HG02938 (cell line): ENCODE data around the gene NTN1.
"Not testable (repeated sequence)": the region's sequence is repeated elsewhere in the genome, so short reads cannot be mapped to it uniquely, and the experiment has no call there.

Source experiments
- ATAC-seq: cut with Tn5 transposase; IDR thresholded peaks from one replicate; pipeline ENCODE4 v1.9.1; 2021; ENCODE audit warnings: mild to moderate bottlenecking, moderate library complexity; ENCODE audit not compliant: unreplicated experiment

NTN1 gene

DNA sequence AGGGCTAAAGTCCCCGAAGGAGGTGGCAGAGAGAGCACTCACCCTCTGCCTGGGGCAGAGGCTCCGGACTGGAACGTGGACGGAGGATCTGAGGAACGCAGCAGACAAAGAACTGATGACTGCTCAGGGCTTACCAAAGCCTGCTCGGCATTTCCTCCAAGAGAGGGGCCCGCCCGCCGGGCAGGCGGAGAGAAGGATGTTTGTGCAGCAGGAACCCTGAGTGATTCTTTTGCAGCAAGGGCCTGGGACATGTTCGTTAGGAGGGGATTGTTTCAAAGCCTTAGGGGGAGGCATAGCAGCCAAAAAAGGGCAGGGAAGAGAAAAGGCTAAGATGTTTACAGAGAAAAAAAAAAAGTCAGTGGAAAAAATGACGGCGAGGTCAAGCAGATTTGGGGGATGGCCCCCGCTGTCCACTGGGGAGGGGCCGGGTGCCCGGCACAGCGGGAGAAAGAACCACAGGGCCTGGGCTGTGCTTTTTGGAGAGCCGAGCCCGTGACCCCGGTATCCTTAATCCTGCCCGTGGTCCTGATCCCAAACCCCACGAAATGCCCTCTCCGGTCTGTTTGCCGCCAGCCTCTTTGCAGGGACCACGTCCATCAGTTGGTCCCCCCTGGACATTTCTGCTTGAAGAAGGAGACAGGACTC lies 129.3 kb downstream of the NTN1 start:
- ATAC-seq, result no peak

DNA sequence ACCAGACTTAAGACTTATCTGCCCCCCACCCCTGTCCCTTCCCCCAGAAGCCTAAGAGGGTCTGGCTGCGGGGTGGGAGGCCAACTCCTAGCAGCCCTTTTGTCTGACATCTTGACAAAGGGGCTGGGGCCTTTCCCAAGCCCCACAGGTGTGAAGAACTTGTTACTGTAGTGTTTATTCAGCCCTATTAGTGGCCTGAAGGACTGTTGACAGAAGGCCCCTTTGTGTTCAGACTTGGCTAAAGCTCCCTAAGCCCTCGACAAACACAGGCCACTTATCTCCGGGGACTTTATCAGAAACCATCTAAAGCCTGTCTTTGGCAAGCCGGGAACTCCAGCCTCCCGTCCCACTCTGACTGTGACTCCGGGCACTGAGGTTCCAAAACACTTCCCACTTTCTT lies 129.8 kb downstream of the NTN1 start:
- ATAC-seq, result no peak

DNA sequence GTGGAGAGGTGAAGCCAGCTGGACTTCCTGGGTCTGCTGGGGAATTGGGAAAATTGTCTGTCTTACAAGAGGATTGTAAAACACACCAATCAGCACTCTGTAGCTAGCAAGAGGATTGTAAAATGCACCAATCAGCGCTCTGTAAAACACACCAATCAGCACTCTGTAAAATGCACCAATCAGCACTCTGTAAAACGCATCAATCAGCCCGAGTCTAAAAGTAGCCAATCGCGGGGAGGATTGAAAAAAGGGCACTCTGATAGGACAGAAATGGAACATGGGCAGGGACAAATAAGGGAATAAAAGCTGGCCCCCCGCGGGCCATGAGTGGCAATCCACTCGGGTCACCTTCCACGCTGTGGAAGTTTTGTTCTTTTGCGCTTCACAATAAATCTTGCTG lies 130.4 kb downstream of the NTN1 start:
- not testable (repeated sequence) for ATAC-seq

DNA sequence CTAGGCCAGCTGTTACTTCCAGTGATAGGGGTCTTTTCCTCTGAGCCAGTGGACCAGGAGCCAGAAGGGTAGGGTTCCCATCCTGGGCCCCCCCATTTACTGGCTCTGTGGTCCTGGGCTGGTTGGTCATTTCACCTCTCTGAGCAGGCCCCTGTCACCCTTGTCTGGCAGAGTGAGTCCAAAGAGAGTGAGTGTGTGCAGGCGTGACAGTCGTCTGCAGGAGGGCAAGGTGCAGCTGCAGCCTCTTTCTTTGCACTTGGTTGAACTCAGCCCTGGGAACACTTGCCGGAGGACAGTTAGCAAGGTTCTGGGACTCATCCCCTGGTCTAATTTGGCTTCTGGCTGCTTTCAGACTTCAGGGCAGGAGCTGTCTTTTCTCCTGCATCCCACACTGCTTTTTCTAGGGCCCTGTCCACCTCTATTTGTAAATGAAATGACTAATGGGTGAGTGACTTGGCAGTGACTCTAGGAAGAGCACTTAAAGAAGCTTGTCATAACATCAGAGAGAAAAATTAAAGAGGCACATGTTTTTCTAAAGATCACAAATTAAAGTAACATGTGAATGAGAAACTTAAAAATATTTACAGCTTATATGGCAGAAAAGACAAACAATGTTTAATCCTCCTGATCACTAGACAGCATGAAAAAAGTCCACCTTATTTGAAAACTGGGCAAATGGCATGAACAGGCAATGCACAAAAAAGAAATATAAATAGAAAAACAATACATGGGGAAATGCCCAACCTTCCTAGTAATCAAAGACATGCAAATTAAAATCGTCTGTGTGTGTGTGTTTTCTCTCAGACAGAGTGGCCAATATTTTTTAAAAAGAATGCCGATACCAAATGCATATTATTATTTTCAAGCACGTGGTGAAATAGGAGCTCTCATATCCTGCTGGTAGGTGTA lies 137.5 kb downstream of the NTN1 start:
- ATAC-seq, result no peak

DNA sequence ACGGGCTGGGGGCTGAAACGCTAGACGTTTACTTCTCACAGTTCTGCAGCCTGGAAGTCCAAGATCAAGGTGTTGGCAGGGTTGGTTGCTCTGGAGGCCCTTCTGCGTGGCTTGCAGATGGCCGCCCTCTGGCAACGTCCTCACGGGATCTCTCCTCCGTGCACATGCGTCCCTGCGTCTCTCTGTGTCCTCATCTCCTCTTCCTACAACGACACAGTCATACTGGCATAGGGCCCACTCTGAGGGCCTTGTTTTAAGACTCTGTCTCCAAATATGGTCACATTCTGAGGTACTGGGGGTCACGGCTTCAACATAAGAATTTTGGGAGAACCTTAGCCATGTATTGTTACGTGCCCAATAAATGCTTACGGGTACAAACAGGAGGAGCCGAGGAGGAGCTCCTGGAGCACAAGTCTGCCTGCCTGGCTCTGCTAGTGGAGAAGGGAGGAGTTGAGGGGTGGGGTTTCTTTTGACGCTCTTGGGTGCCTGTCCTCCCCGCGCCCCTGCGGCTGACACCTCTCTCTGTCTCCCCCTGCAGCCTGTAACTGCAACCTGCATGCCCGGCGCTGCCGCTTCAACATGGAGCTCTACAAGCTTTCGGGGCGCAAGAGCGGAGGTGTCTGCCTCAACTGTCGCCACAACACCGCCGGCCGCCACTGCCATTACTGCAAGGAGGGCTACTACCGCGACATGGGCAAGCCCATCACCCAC lies 141.1 kb downstream of the NTN1 start:
- no peak for ATAC-seq

DNA sequence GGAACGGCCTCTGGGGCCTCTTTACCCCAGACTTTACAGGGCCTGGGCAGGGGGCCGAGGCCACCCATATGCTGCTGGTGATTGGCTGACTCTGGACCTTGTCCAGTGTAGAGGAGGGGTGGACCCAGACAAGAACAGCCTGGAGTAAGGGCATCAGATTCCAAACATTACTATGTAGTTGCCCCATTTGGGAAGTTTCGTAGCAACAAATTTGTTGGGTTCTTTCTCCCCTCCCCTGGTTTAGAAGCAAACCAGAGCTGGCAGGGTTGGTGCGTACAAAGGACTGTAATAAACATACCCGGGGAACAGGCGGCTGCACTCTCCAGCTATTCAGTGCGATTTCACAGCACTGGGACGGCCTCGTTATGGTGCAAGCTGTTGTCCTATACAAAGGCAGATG lies 145.5 kb downstream of the NTN1 start:
- no peak for ATAC-seq

DNA sequence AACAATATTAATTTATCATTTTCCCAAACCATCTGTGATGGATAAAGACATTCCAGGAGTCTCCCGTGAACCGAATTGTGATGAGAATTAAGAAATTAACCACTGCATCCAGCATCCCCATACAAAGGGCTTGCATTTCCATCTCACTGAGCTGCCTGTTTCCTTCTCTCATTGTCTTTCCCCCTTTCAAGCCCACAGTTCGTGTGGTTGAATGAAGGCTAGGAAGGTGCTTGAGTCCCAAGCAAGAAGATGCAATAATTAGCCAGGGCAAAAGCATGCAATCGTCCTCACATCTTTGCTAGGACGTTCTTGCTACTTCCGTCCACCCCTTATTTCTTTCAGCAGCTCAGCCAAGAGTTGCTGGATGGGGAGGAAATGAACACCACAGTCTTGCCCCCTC lies 146.1 kb downstream of the NTN1 start:
- ATAC-seq, result no peak

DNA sequence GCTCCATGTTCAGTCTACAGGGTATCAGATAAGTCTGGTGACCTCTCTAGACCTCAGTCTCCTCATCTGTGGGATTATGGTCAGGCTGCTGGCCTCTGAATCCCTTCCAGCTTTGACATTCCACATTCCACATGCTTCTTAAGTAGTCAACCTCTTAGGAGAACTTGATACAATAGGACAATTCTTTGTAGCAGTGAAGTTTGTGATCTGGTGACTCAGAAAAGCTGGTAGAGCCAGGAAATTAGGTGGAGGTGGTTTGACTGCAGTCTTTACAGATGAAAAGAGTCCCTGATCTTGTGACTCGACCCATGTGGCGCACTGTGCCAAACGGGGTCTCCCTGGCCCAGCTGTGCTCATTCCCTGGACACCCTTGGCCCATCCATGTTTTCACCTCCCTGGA lies 147.8 kb downstream of the NTN1 start:
- no peak for ATAC-seq

DNA sequence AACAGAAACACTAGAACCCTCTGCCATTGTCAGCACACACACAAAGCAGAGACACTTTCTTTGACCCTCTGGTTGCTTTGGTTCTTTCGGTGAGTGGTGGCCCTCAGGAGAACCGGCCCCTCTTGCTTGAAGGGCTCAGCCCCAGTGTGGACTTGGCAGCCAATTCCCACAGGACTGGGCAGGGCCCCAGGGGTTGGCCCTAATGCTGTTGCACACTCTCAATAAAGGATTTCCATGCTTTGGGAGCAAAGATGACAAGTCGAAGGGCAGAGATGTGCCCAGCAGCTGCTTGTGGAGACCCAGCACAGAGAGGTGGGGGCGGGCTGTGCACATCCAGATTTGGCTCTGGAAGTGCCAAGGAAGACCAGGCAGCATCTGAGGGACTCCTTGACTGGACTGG lies 149.0 kb downstream of the NTN1 start:
- no peak for ATAC-seq

DNA sequence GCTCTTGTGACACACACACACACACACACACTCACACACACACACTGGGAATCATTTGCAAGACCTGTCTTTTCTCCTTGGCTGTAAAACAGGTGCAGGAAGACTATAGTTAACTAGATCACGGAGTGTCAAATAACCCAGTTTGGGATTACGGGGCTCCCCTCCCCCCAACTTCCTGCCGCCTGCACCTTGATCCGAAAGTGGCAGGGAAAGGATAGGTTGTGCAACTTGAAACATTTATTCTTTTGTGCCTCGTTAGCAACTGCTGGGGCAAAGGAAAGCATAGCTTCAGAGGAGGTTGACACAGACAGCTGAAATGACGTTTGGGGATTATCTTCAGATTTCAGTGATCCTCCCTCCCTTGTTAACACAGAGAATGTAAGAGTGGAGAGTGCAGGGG lies 149.5 kb downstream of the NTN1 start:
- no peak for ATAC-seq

DNA sequence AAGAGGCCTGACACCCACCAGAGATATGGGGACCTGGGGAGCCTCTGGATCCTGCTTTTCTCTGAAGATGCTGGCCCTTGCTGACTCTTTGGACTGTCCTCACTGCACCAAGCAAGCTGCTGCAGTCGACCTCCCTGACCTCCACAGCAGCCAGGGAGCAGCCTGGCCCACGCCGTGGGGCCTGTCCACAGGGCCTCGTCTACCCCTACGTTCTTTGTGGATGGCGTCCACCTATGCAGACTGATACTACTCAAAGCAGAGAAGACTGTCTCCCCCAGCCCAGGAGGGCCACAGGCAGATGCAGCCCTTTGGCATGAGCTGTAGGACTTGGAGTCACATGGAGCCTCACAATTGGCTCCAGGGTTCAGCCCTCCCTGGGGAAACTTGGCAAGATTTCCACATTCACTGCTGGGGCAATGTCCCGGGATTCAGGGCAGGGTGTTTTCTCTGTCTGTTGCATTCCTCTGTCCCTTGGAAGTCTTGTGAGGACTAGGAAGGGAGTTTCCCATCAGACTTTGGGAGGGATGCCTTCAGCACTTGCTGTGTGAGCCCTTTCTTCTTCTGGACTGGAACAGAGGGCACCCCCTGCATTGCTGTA lies 152.2 kb downstream of the NTN1 start:
- no peak for ATAC-seq

DNA sequence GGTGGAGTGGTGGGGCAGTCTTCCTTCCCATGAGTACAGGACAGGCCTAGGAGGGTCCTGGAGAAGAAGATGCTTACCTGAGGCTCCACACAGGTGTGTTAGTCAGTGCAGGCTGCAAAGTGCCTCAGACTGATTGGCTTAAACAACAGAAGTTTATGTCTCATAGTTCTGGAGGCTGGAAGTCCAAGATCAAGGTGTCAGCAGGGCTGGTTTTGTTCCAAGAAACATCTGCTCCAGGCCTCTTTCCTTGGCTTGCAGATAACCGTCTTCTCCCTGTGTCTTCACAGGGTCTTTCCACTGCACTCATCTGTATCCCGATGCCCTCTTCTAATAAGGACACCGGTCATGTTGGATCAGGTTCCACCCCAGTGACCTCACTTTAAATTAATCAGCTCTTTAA lies 153.0 kb downstream of the NTN1 start:
- no peak for ATAC-seq

DNA sequence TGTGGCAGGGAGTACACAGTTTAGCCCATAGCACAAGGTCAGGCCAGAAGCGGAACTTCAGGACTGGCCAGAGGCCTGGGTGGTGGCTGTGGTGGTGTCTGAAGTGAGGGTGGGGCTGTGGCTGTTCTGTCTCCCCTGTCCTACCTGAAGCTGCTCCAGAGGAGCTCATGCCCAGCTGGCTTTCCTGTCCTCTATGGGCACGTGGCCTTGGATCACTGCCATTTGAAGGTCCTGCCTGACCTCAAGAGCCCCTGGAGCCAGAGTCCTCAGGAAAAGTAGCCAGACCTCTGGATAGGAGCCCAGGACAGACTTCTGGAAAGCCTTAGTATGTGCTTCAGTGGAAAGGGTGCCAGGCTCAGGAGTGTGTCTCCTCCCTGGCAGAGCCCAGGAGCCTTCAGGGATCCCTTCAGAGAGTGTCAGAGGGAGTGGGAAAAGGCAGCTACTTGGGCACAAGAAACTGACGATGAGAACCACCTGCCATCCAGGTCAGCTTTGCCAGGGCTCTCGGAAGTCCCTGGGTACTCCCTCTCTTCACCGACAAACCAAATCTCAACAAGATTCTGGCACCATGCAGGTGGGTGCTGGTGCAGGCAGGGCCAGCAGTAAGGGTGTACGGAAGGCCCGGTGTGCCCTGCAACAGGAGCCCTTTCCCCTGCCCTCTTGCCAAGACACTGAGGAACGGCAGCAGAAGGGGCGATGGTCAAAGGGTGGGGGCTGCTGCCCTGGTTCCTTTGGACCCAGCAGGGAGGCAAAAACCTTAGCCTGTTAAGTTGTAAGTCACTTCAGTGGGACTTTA lies 153.7 kb downstream of the NTN1 start:
- no peak for ATAC-seq

DNA sequence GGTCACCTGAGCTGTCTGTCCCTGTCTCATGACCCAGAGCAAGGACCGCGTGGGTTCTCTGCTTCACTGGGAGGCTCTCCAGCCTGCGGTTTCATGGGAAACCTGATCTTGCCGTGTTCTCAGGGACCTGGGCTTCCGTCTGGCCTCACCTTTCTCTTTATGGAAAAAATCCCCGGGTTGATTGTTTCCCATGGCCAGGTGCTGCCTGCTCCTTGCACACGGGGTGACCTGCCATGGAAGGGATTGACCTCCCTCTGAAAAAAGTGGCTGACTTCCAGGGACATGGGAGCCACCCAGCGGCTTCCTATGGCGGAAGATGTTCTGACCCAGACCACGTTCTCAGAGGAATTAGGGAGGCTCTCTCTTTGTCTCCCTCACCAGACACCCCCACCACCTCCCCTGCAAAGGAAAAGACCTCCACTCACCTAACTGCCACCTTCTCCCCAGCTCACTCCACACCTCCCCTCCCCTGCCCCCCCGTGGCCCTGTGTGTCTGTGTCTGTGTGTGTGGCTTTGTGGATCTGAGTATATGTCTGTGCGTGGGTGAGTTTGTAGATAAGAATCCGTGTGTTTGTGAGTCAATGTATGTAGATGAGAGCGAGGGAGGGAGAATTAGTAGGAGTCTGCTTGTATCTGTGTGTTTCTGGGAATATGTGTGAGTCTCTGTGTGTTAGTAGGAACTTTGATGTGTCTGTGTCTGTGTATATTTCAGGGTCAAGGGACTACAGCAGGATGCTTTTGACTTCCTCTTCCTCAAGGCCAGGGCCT lies 154.6 kb downstream of the NTN1 start:
- no peak for ATAC-seq

DNA sequence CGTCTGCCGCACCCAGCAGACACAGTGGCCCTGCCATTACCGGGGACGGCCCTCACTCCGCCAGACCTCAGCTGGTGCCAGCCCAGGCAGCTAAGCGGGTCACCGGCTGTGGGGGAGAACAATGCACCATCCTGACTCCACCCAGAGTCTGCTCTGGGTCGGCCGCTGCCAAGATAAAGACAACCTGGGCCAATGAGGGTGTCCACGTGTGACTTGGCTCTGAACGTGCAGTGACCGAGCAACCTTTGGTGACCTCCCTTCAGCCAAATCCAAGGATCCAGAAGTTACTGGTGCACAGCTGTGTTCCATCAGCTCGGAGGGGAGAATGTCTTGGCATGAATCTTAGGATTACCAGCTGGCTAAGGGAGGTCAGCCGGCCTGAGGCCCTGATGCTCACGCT lies 155.9 kb downstream of the NTN1 start:
- ATAC-seq, result no peak

DNA sequence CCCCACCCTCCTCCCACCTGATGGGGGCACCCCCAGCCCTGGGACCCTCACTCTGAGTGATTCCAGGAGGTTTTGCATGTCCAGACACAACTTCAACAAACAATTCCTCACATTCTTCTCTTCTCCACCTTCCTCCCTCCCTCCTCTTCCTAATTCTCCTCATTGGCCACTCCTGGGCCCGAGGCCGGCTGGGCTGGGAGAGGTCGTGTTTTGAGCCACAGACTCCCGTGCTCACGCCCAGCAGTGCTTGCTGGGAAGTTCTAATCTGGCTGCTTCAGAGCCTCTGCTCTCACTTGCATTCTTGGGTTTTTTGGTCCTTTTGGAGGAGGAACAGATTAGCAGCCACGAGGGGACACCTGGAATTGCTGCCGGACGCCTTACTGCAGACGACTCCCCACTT lies 157.0 kb downstream of the NTN1 start:
- no peak for ATAC-seq

DNA sequence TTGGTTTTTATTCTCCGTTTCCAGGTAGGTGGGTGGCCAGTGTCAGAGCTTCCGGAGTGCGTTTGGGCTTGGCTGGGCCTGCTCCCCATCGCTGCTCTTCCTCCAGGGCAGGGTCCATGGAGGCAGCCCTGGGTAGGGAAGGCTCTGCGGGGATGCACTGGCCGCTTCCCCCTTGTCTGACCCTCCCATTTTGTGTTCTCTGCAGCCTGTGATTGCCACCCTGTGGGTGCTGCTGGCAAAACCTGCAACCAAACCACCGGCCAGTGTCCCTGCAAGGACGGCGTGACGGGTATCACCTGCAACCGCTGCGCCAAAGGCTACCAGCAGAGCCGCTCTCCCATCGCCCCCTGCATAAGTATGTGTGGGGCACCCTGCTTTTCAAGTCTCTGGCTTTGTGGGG lies 158.3 kb downstream of the NTN1 start:
- ATAC-seq, result no peak

DNA sequence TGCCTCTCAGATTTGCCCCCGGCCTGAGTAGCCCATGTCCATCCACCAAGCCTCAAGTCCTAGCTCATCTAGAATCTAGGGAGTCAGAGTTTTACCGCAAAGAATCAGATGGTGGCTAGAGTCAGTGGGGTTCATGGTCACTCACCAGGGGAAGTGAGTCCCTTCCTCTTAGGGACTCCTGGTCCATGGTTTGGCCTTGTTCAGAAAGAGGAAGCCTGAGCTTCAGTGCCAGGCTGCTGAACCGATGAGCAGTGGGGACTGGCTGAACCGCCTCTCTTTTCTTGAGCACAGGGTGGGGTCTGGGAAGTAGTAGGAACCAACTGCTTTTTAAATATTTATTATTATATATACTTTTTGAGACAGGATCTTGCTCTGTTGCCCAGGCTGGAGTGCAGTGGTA lies 160.3 kb downstream of the NTN1 start:
- no peak for ATAC-seq

DNA sequence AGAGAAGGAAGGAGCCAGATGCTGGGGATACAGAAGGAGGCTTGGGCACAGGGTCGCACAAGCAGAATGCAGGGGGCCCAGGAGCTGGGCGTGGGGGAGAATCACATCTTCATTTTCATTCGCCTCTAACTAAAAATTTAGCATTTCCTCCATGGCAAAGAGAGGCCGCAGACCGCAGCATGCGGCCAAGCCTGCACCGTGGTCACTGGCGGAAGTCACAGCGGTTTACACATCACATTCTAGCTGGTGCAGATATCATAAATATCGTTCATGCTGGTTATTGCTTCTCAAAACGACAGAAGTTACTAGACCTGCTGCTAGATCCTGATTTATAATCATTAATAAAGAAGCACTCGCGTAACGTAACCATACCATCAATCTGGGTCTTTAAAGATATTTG lies 162.0 kb downstream of the NTN1 start:
- ATAC-seq, result no peak

DNA sequence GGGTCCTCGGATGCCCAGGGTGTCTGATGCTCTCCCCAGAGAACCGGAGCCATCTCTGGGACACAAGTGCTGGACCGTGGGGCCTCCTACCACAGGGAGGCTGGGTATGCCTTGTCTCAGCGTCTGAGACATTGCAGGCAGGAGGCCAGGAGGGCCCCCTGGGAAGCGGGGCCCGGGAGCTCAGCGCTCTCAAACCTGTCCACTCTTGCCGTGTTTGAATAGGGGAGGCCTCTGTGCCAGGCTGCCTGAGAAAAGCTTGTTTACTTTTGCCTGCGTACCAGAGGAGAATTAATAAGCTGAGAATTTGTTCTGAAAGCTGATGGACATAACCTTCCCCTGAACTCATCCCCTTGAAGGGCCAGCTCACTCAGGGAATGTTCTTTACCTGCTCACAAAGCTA lies 163.8 kb downstream of the NTN1 start:
- no peak for ATAC-seq
